Stimulated activated CD4-positive, alpha-beta T cell treated with anti-CD3 and anti-CD28 coated beads, TNF-alpha, amount 100 ng/mL, for 48 hours (primary cell): Measurements from ENCODE around the gene TNKS2.

Experiments used
- DNase-seq, 3 donors: peaks; one replicate each; pipeline ENCODE4 v3.0.0-alpha.2; 2020; ENCODE audit warnings: low read depth in 3 of 3

The TNKS2 gene

DNA sequence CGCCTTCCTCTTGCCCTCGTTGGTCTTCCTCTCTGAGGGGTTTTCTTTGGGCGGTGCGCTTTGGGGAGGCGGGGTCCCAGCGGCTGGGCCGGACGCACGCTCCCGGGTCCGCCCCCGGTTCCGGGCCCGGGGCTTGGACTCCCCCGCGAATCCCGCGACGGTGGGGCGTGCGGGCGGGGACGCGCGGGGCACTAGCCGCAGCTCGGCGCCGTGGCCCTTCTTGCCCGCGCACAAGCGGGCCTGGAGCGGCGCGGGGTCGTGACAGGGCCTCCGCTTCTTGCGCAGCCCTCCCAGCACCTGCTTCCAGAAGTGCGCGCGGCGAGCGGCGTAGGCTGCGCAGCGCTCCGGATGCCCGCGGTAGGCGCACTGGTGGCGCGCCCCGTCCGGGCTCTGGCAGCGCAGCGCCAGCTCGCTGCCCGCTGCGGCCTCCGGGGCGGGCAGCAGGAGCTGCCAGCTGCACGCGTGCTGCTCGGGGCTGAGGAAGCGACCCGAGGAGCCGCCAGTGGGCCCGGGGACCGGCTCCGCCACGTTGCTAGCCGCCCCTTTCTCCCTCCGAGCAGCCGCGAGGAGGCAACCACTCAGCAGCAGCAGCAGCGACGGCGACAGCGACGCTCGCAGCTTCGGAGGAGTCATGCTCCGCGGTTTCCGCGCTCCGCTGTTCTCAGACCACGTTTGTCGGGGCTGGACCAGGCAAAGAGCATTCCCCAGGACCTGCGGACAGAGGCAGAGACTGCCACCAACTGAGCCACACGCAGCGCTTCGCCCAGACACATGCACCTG, 110.3 kb downstream of the TNKS2 start:
- DNase-seq: peak; percentile 39 to 64 (median 49)

DNA sequence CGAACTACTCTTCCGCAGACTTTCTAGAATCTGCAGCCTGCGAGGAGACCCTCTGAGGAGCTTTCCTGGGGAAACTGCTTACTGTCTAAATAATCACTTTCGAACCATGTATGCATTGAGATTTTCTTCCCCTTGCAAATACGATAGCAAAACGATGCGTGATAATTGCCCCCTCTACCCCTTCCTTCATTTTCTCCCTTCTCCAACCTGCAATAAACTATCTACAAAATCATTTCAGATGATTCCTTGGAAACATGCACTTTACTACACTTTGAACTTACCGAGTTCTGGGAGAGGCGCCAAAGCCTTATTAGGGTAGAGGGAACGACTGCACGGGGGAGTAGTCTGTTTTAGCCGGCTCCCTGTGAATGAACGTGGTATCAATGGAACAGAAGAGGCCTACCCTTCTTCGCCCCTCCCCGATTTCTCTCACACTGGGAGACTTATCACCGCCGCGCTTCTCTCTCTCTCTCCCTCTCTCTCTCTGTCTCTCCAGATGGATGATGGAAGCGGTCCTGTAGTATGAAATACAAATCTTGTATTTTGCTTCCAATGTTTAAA, 111.0 kb downstream of the TNKS2 start, which contains the start of gene FGFBP3:
TSS of gene FGFBP3 (minus strand) at position 370 of the 561 bp plus-strand sequence. CDS start 517 bp downstream, outside the sequence.
- peak in 1 of 3 donors; percentile 24 for DNase-seq

DNA sequence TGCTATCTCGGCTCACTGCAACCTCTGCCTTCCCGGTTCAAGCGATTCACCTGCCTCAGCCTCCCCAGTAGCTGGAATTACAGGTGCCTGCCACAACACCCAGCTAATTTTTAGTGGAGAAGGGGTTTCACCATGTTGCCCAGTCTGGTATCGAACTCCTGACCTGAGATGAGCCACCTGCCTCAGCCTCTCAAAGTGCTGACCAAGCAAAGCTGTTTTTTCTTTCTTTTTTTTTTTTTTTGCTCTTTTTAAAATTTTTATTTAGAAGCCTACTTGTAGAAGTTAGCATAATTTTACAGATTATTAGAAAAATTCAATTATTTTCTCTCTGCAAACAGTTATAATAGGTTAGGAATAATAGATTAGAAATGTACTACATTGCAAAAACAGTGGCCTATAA, 112.2 kb downstream of the TNKS2 start:
- DNase-seq: no peak
